Medulla oblongata (tissue), 1 donor: ENCODE measurements around the gene THSD7B.
A peak's percentile ranks its signal among the peaks of the same experiment; 100 is the strongest.
"Not testable (repeated sequence)": the region's sequence is repeated elsewhere in the genome, so short reads cannot be mapped to it uniquely, and the experiment has no call there.

Source experiments
- DNase-seq: peaks from one replicate; pipeline ENCODE4 v3.0.0-alpha.2; 2015; ENCODE audit errors: extremely low spot score

The THSD7B gene

GRCh38 chr2:137523931-137524330, 758.6 kb downstream of the THSD7B start:
- no peak for DNase-seq

- no peak for DNase-seq
Observed at GRCh38 chr2:137525132-137525531, 759.8 kb downstream of the THSD7B start.

GRCh38 chr2:137525641-137526190, 760.4 kb downstream of the THSD7B start:
- DNase-seq, result no peak

DNA sequence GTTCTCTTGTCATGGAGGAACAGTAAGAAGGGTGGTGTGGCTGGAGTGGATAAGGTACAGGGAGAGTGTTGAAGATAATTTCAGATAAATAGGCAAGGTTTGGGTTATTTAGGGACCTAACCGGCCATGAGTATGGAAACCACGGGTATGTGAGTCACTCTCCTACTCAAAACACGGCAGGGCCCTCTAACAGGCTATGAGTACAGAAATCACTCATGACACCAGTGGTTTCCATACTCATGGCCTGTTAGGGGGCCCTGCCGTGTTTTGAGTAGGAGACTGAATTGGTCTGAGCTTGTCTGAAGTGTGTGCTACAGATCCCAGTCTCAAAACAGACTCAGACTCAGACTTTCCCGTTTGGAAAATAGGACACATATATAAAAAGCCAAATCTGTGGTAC, 770.6 kb downstream of the THSD7B start:
- DNase-seq, result no peak

GRCh38 chr2:137539336-137539735, 774.0 kb downstream of the THSD7B start:
- no peak for DNase-seq

DNA sequence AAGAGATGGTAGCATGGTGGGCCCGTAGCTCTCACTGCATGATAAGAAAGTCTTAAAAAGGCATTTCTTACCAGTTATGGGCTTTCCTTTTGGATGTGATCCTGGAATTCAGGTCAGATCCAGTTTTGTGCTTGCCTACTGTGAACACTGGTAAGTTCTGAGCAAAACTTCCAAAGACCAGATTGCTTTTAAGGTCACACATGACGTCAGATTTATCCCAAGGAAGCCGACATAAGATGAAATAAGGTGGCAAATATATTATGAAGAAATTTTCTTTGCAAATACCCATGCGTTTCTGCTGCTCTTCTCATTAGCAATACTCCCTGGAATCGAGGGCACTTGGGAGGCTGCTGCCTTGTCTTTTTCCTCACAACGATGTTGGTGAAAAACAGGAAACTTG, 782.5 kb downstream of the THSD7B start:
- no peak for DNase-seq

DNA sequence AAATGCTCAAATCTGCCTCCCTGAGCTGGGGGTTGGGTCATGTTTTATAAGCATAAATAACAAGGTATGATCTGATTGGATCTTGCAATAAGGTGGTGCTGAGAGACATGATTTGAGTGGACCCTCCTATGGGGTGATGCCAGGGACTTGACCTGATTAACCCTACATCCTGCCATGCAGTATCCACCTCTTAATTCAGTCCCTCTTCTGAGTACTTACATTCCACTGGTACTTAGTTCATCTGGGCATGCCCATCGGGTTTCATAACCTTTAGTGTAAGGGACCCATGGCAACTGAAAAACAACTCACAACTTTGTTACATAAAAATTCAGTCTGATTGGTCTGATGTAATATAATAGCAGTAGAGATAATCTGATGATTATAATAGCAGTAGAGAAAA, 801.0 kb downstream of the THSD7B start:
- no peak for DNase-seq

DNA sequence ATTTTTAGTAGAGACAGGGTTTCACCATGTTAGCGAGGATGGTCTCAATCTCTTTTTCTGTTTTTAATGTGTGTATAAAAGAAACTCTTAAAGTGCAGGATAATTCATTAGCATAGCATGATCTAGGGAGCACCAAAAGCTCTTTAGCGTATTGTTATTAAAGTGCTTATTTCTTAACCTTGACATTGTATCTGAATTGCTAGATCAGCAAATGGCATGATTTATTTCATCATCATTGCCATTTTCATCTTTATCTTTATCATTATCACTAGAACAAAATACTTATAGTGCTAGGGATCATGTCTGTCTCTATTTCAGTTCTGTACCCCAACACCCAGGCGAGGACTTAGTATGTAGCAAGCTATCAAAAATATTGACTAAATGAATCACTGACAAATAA, 805.1 kb downstream of the THSD7B start:
- no peak for DNase-seq

DNA sequence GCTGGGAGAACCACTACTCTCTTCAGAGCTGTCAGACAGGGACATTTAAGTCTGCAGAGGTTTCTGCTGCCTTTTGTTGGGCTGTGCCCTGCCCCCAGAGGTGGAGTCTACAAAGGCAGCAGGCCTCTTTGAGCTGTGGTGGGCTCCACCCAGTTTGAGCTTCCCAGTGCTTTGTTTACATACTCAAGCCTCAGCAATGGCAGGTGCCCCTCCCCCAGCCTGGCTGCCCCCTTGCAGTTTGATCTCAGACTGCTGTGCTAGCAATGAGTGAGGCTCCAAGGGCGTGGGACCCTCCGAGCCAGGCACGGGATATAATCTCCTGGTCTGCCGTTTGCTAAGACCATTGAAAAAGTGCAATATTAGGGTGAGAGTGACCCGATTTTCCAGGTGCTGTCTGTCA, 822.5 kb downstream of the THSD7B start:
- DNase-seq, result not testable (repeated sequence)

DNA sequence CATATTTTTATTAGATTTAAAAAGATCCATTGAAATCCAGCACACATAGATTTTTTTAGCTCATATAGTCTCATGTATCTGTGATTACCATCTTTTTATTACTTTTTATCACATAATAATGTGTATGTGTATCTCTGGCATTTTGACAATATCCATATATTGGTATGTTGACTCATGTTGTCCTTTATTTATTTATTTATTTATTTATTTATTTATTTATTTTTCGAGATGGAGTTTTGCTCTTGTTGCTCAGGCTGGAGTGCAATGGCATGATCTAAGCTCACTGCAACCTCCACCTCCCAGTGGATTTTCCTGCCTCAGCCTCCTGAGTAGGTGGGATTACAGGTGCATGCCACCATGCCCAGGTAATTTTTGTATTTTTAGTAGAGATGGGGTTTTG, 823.2 kb downstream of the THSD7B start:
- DNase-seq, result not testable (repeated sequence)

DNA sequence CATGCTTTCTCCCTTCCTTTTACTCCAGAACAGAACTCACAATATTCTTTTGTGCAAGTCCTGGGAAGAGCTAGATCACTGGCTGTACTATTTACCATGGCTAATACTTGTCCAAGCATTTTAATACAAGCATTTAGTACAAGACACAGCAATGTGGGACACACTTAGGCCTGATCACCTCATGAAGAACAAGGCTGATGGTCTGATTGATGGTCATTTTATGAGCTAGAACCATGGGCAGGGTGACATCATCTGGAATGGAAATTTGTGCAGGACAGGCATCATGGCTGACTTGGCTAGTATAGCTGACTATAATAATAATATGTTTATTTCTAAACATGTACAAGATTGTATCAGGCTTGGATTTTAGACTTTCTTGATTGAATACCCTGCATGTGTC, 824.8 kb downstream of the THSD7B start:
- no peak for DNase-seq

GRCh38 chr2:137607722-137608318, 842.5 kb downstream of the THSD7B start:
- no peak for DNase-seq

DNA sequence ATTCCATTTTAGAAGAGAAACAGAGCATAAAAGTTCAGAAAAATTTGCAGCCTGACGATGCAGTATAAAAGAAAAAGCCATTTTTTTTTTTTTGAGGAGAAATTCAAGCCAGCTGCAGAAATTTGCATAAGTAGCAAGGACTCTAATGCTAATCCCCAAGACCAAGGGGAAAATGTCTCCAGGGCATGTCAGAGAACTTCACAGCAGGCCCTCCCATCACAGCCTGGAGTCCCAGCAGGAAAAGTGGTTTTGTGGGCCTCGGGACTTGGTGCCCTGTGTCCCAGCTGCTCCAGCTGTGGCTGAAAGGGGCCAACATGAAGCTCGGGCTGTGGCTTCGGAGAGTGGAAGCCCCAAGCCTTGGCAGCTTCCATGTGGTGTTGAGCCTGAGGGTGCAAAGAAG, 873.6 kb downstream of the THSD7B start:
- no peak for DNase-seq

- no peak for DNase-seq
Observed at GRCh38 chr2:137644731-137645130, 879.4 kb downstream of the THSD7B start.

- DNase-seq, result no peak
Observed at GRCh38 chr2:137654046-137654445, 888.7 kb downstream of the THSD7B start.

GRCh38 chr2:137655814-137656213, 890.5 kb downstream of the THSD7B start:
- no peak for DNase-seq

- DNase-seq, result no peak
Observed at GRCh38 chr2:137658433-137658832, 893.1 kb downstream of the THSD7B start.

GRCh38 chr2:137659616-137660015, 894.3 kb downstream of the THSD7B start:
- DNase-seq, result peak; percentile 9

DNA sequence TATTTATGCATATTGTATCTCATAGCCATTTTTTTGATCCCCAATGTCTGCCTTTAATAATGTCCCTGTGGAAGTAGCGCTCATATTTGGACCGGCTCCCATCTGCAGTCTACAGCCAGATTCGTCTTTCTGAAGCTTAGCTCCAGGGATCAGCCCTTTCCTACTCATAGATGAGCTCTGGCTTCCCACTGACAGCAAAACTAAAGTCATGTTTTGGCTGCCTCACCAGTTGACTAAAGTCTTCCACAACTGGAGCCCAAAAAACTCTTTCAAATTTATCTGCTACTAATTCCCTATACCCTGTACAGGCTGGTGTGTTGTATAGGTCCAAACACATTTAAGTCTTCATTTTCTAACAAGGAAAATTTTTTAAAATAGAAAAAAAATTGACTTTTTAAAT, 904.8 kb downstream of the THSD7B start:
- no peak for DNase-seq

GRCh38 chr2:137672989-137673552, 907.7 kb downstream of the THSD7B start:
- DNase-seq, result no peak

GRCh38 chr2:137674991-137675390, 909.6 kb downstream of the THSD7B start:
- no peak for DNase-seq

- no peak for DNase-seq
Observed at GRCh38 chr2:137675584-137676327, 910.4 kb downstream of the THSD7B start.

DNA sequence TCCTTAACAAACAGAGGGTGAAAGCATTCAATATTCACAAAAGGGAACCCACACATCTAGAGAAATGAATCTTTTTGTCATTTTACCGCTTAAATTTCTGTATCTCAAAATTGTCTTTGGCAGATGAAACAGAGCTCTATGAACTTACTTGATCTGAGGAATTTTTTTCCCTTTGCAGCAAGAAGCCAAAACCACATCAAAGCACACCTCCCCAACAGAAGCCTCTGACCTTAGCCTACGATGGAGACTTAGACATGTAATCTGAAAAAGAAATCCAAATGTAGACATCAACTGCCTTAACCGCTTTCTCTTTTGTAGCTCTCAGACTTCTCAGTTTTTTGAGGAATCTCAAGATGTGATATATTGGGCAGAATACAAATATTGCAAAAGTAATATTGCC, 911.0 kb downstream of the THSD7B start:
- DNase-seq, result no peak
